PC-9 (cell line): ENCODE results near the gene EFTUD2. TPM values are rescaled to one million over a fixed set of nuclear protein-coding genes. Genes with fewer than 3 reads are reported as not detected.

ENCODE experiments used
- BruUV-seq: library from RNA; stranded (reverse); fragments of 400-500 nt; replicated peaks from 2 replicates; lab custom pipeline; 2021; lab: Mats Ljungman, UMichigan
- CTCF ChIA-PET: fragments of 300-600 bp; sonication (Branson Sonifier 250); formaldehyde crosslinking; loops from one replicate; lab custom pipeline; 2022; ENCODE audit warnings: antibody characterized with exemption; lab: Charles Lee
- POLR2A ChIA-PET: fragments of 300-600 bp; sonication (Branson Sonifier 250); formaldehyde crosslinking; loops from one replicate; lab custom pipeline; 2022; ENCODE audit warnings: antibody characterized with exemption; ENCODE audit not compliant: unreplicated experiment; lab: Charles Lee
- DNase-seq, 2 experiments: peaks; one replicate each; pipeline versions ENCODE4 v3.0.0 to v3.0.0-alpha.2; 2015 to 2022; ENCODE audit warnings: mixed read lengths in 1 of 2
- H2AFZ ChIP-seq: fragments of 200-600 bp; sonication (generic); 2 replicates; pipeline ENCODE4 v1.8.1; 2017; ENCODE audit warnings: antibody characterized with exemption
- H3F3A ChIP-seq: fragments of 200-600 bp; sonication (generic); 2 replicates; pipeline ENCODE4 v1.8.1; 2017; ENCODE audit warnings: antibody characterized with exemption, mild to moderate bottlenecking, low read depth; ENCODE audit not compliant: insufficient read depth
- H3K27ac ChIP-seq: fragments of 200-600 bp; sonication (generic); 2 replicates; pipeline ENCODE4 v1.6.1; 2016; ENCODE audit warnings: mixed run types
- H3K27me3 ChIP-seq: fragments of 200-600 bp; sonication (generic); 2 replicates; pipeline ENCODE4 v1.6.1; 2016; ENCODE audit warnings: low read depth, mixed run types; ENCODE audit not compliant: insufficient read depth
- H3K36me3 ChIP-seq: fragments of 200-600 bp; sonication (generic); 2 replicates; pipeline ENCODE4 v1.6.1; 2016; ENCODE audit warnings: low read depth, mixed run types
- H3K4me1 ChIP-seq: fragments of 200-600 bp; sonication (generic); replicated peaks from 2 replicates; pipeline ENCODE4 v1.6.1; 2016; ENCODE audit warnings: mixed run types; ENCODE audit not compliant: insufficient read depth
- H3K4me2 ChIP-seq: fragments of 200-600 bp; sonication (generic); 2 replicates; pipeline ENCODE4 v1.6.1; 2017; ENCODE audit warnings: mixed run types
- H3K4me3 ChIP-seq: fragments of 200-600 bp; sonication (generic); 2 replicates; pipeline ENCODE4 v1.6.1; 2016; ENCODE audit warnings: mixed run types
- H3K79me2 ChIP-seq: fragments of 200-600 bp; sonication (generic); 2 replicates; pipeline ENCODE4 v1.6.1; 2017; ENCODE audit warnings: low read depth, mixed run types
- H3K9me2 ChIP-seq: fragments of 200-600 bp; sonication (generic); 2 replicates; pipeline ENCODE4 v1.8.1; 2017; ENCODE audit warnings: mild to moderate bottlenecking; ENCODE audit not compliant: insufficient read depth
- H3K9me3 ChIP-seq: fragments of 200-600 bp; sonication (generic); 2 replicates; pipeline ENCODE4 v1.8.1; 2016; ENCODE audit warnings: low read depth; ENCODE audit not compliant: insufficient read depth
- H4K20me1 ChIP-seq: fragments of 200-600 bp; sonication (generic); 2 replicates; pipeline ENCODE4 v1.8.1; 2017; ENCODE audit not compliant: insufficient read depth
- CTCF ChIP-seq: fragments of 200-600 bp; sonication (generic); conservative IDR thresholded peaks from 2 replicates; pipeline ENCODE4 v1.6.1; 2017; ENCODE audit warnings: mixed run types, antibody characterized with exemption, mild to moderate bottlenecking, moderate library complexity
- EZH2 ChIP-seq: fragments of 200-600 bp; sonication (generic); IDR thresholded peaks from 2 replicates; pipeline ENCODE4 v1.8.0; 2017; ENCODE audit warnings: antibody characterized with exemption, low read depth
- intact Hi-C: fragments of 100-400 bp; cut with micrococcal nuclease; formaldehyde crosslinking; loops from one replicate; pipeline ENCODE4 v1.10.0; 2022; ENCODE audit not compliant: unreplicated experiment
- total RNA-seq: library from RNA; stranded (reverse); gene quantifications from 2 replicates; pipeline ENCODE4 v1.2.3, GENCODE V29; 2021

Gene EFTUD2
- total RNA-seq, 1 experiment from 2014 or later = 126 TPM

- ChIA-PET POLR2A (no interaction called here), CTCF (interaction anchor here (0.5 kb wide), 1 partner anchor 22 kb away, joined by 3 read pairs; no protein-coding TSS in a partner anchor)
- Histone ChIP-seq H3K4me3 (no peak overlapping the region), H3K9me3 (no peaks in the 10 kb centered on the region), H3K79me2 (no peaks in the 10 kb centered on the region), H3K4me2 (no peak overlapping the region), H2AFZ (no peak overlapping the region), H3K27me3 (no peaks in the 10 kb centered on the region), H3K36me3 (peaks cover 35% of the 10 kb centered on the region; the same call in 1 of the 2 replicates), H3K27ac (no peak overlapping the region), H4K20me1 (no peaks in the 10 kb centered on the region; the same call in 1 of the 2 replicates), H3F3A (peaks cover 15% of the 10 kb centered on the region), H3K4me1 (no peaks in the 10 kb centered on the region), H3K9me2 (no peaks in the 10 kb centered on the region)
- TF ChIP-seq EZH2 (no peak), CTCF (no peak)
- no TSS peak for BruUV-seq
- no peak for DNase-seq
- intact Hi-C loops = no loop called here
Observed at GRCh38 chr17:44880062-44880461, 19.2 kb downstream of the EFTUD2 start.

GRCh38 chr17:44879376-44879775, 19.9 kb downstream of the EFTUD2 start:
- Histone ChIP-seq H3K27me3 (no peaks in the 10 kb centered on the region), H3K36me3 (peaks cover 38% of the 10 kb centered on the region), H3K9me3 (no peaks in the 10 kb centered on the region), H3K4me1 (no peaks in the 10 kb centered on the region), H3K4me2 (no peak overlapping the region), H2AFZ (no peak overlapping the region), H4K20me1 (no peaks in the 10 kb centered on the region; the same call in 1 of the 2 replicates), H3K27ac (no peak overlapping the region), H3F3A (peaks cover 15% of the 10 kb centered on the region), H3K4me3 (no peak overlapping the region), H3K79me2 (no peaks in the 10 kb centered on the region), H3K9me2 (no peaks in the 10 kb centered on the region)
- CTCF ChIA-PET = interaction anchor here (0.5 kb wide), 1 partner anchor 23 kb away, joined by 3 read pairs; no protein-coding TSS in a partner anchor
- POLR2A ChIA-PET = no interaction called here
- TF ChIP-seq EZH2 (no peak), CTCF (no peak)
- no TSS peak for BruUV-seq
- intact Hi-C loops = no loop called here
- no peak for DNase-seq

GRCh38 chr17:44878627-44879221, 20.5 kb downstream of the EFTUD2 start:
- Histone ChIP-seq H3K27ac (no peak overlapping the region), H2AFZ (no peak overlapping the region), H3K27me3 (no peaks in the 10 kb centered on the region), H3K4me2 (no peak overlapping the region), H4K20me1 (no peaks in the 10 kb centered on the region; the same call in 1 of the 2 replicates), H3K4me3 (no peak overlapping the region), H3K4me1 (no peaks in the 10 kb centered on the region), H3K9me2 (no peaks in the 10 kb centered on the region), H3K9me3 (no peaks in the 10 kb centered on the region), H3F3A (peaks cover 15% of the 10 kb centered on the region), H3K79me2 (no peaks in the 10 kb centered on the region), H3K36me3 (peaks cover 38% of the 10 kb centered on the region)
- TF ChIP-seq CTCF = peak; percentile 73
- TF ChIP-seq EZH2 = no peak
- BruUV-seq = no TSS peak
- intact Hi-C loops = no loop called here
- CTCF ChIA-PET = interaction anchor here (1.1 to 1.6 kb wide), 2 partner anchors 11 to 101 kb away, joined by 3 to 5 read pairs; no protein-coding TSS in a partner anchor
- POLR2A ChIA-PET = no interaction called here
- no peak for DNase-seq
